Kidney epithelial cell (primary cell): ENCODE data around the gene IDH3A. TPM values are rescaled to one million over a fixed set of nuclear protein-coding genes. Genes with fewer than 3 reads are reported as not detected.

Experiments used
- DNase-seq: peaks from one replicate; pipeline ENCODE4 v3.0.0-alpha.2; 2010; ENCODE audit warnings: low read depth
- H3K27me3 ChIP-seq: 2 replicates; pipeline ENCODE4 v1.6.0; 2011; ENCODE audit warnings: low read length; ENCODE audit not compliant: control insufficient read depth, insufficient read depth
- H3K36me3 ChIP-seq: 2 replicates; pipeline ENCODE4 v1.5.1; 2011; ENCODE audit warnings: low read length; ENCODE audit not compliant: control insufficient read depth, insufficient read depth
- H3K4me3 ChIP-seq: 2 replicates; pipeline ENCODE4 v1.5.1; 2011; ENCODE audit warnings: low read depth, mild to moderate bottlenecking, control low read depth, low read length
- CTCF ChIP-seq: IDR thresholded peaks from 2 replicates; pipeline ENCODE4 v1.5.1; 2011; ENCODE audit warnings: mild to moderate bottlenecking, moderate library complexity, low read length, control low read depth, inconsistent platforms; ENCODE audit not compliant: insufficient read depth, poor library complexity, severe bottlenecking
- total RNA-seq: library from RNA; depleted of rRNA; stranded (reverse); fragments of >200 nt; gene quantifications from 2 replicates; pipeline ENCODE4 v1.2.3, GENCODE V29; 2015

IDH3A gene
- total RNA-seq, 1 donor from 2014 or later: 60.4 TPM

GRCh38 chr15:78130466-78131294, 18.5 kb upstream of the IDH3A start:
- no peak for DNase-seq
- Histone ChIP-seq H3K36me3 (no peaks in the 10 kb centered on the region), H3K27me3 (no peaks in the 10 kb centered on the region), H3K4me3 (peak overlapping the region; percentile 67)
- no peak for TF ChIP-seq CTCF

GRCh38 chr15:78131295-78132061, 17.7 kb upstream of the IDH3A start, which contains the start of gene CIB2:
TSS of gene CIB2 (minus strand) at chr15:78131445. CDS start at chr15:78131215, 230 bp downstream.
- DNase-seq: no peak
- TF ChIP-seq CTCF: peak; percentile 7
- no peaks in the 10 kb centered on the region for H3K27me3 ChIP-seq

GRCh38 chr15:78133801-78134200, 15.4 kb upstream of the IDH3A start:
- TF ChIP-seq CTCF: no peak
- H3K4me3 ChIP-seq: no peak overlapping the region
- DNase-seq: no peak
- H3K27me3 ChIP-seq: no peaks in the 10 kb centered on the region
- H3K36me3 ChIP-seq: no peaks in the 10 kb centered on the region

More at GRCh38 chr15:78131295-78132061, 17.7 kb upstream of the IDH3A start, which contains the start of gene CIB2:
- peak within 1 kb of the TSS; percentile 67 for H3K4me3 ChIP-seq
- no peaks in the 10 kb centered on the region for H3K36me3 ChIP-seq

- no peak for DNase-seq
- no peaks in the 10 kb centered on the region for H3K27me3 ChIP-seq
- no peaks in the 10 kb centered on the region for H3K36me3 ChIP-seq
- H3K4me3 ChIP-seq: no peak overlapping the region
- no peak for TF ChIP-seq CTCF
These were observed 9.6 kb upstream of the IDH3A start for GRCh38 chr15:78139578-78139977.

- TF ChIP-seq CTCF: no peak
- Histone ChIP-seq H3K27me3 (no peaks in the 10 kb centered on the region), H3K36me3 (no peaks in the 10 kb centered on the region), H3K4me3 (no peak overlapping the region)
- no peak for DNase-seq
These were observed 8.9 kb upstream of the IDH3A start for GRCh38 chr15:78140292-78140691.
